ENCODE results near the gene RNU4-1. TPM values are rescaled to one million over a fixed set of nuclear protein-coding genes. Genes with fewer than 3 reads are reported as not detected.
A peak's percentile ranks its signal among the peaks of the same experiment; 100 is the strongest.
"Not testable (repeated sequence)": the region's sequence is repeated elsewhere in the genome, so short reads cannot be mapped to it uniquely, and the experiment has no call there.

The RNU4-1 gene
- total RNA-seq, 2 experiments from 2014 or later: 685 to 1,294 TPM

DNA sequence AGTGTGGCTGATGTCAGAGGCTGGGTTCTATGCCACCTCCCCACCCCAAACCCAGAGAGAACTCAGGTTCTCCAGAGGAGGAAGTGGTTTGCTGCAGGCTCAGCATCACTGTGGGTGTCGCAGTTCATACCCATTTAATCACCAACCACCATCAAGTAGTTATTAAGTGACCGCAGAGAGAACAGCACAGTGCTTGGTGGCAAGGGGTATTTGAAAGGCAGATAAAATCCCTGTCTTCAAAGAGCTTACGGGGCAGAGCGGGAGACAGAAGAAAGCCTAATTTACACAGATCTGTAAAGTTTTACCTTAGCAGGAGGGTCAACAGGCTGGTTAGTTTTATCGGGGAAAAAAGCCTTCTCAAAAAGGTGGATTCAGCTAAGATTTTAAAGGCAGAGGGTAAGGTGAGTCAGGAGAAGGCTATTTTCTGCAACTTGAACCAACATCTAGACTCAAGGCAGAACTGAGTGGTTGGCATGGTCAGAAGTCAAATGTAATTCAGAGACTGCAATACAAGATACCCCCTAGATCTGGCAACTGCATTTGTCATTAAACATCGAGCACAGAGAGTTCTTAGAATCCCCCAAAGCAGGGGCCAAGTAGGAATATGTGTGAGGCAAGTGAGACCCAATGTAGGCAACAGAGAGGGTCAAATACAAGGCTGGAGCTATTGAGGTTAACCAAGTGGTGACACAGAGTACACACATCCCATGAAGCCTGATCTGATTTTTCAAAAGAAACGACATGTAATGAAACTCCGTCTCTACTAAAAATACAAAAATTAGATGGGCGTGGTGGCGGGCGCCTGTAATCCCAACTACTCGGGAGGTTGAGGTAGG is 40.7 kb downstream of the RNU4-1 start:
- peak; percentile 83 for DNase-seq
- Mint-ChIP-seq H3K4me1 (ENCODE audit: low read depth) (peaks cover 87% of the 10 kb centered on the region), H3K36me3 (ENCODE audit: low read depth) (peaks cover 18% of the 10 kb centered on the region), H3K9me3 (no peaks in the 10 kb centered on the region), H3K4me3 (peak overlapping the region; percentile 66), H3K27ac (peak overlapping the region; percentile 95), H3K27me3 (ENCODE audit: low read depth) (no peaks in the 10 kb centered on the region)
- CTCF ChIA-PET: interaction anchor here (9.4 to 13.3 kb wide), 3 partner anchors 12 to 23 kb away, joined by 95 to 142 read pairs (median 116); partner anchors contain the start of gene PXN
- intact Hi-C loops (cut with micrococcal nuclease): loop anchor here (1.0 to 2.0 kb wide), 6 partner anchors 10 to 239 kb away; partner anchors contain the start of gene RPLP0

- H3K27me3 Mint-ChIP-seq (ENCODE audit: low read depth); DNase-seq; H3K9me3 Mint-ChIP-seq: not testable (repeated sequence)
- H3K4me1 Mint-ChIP-seq (ENCODE audit: low read depth): peaks cover 84% of the 10 kb centered on the region
- H3K36me3 Mint-ChIP-seq (ENCODE audit: low read depth): peaks cover 18% of the 10 kb centered on the region
- peak overlapping the region; percentile 95 for H3K27ac Mint-ChIP-seq
- H3K4me3 Mint-ChIP-seq: peak overlapping the region; percentile 66
- intact Hi-C loops (cut with micrococcal nuclease): loop anchor here (1.0 to 2.0 kb wide), 6 partner anchors 11 to 239 kb away; partner anchors contain the start of gene RPLP0
- CTCF ChIA-PET: interaction anchor here (9.4 to 13.3 kb wide), 3 partner anchors 12 to 23 kb away, joined by 95 to 142 read pairs (median 116); partner anchors contain the start of gene PXN
These were observed 41.5 kb downstream of the RNU4-1 start for GRCh38 chr12:120251364-120252070.

DNA sequence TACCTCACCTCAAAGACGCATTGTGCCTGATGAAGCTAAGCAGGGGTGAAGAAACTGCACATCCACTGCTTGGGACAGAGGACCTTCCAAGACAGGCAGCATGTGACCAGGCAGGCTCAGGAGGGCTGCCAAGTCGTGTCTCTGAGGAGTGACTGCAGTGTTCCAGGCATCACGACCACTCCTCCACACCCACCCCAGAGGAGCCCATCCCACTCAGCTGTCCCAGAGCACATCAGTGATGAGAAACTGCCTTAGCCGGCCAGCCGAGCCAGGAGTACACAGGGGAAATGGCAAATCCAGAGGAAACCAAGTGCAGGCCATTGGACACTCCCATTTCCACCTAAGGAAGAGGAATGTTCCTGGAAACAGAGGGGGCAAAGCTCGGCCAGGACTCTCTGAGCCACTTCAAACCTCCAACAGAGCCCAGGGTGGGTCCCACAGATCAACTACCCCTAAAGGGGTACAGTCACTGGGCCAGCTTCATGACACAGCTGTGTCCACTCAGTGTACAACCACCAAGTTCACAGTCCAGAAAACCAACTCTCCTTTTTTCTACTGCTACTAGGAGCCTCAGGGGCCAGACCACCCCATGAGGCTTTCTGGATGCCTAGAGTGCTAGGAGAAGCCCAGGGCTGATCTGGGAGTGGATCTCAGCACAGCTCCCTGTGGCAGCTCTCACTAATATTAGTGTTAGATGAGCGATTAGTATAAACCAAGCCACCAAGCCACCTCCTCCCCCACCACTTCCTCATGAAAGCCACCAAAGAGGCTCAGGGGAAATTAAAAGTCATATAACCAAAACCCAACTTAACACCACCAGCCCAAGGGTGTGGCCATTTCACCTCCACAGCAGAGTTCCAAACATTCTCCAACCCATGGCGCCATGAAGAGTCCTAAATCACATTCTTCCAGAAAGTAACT is 42.9 kb downstream of the RNU4-1 start:
- Mint-ChIP-seq H3K4me1 (ENCODE audit: low read depth) (peaks cover 80% of the 10 kb centered on the region), H3K36me3 (ENCODE audit: low read depth) (peaks cover 17% of the 10 kb centered on the region), H3K9me3 (no peaks in the 10 kb centered on the region), H3K27me3 (ENCODE audit: low read depth) (no peaks in the 10 kb centered on the region), H3K4me3 (peak overlapping the region; percentile 41), H3K27ac (peak overlapping the region; percentile 84)
- intact Hi-C loops (cut with micrococcal nuclease): loop anchor here (1.0 kb wide), 1 partner anchor 8 kb away; no protein-coding TSS in a partner anchor
- peak; percentile 69 for DNase-seq
- CTCF ChIA-PET: interaction anchor here (0.5 to 13.3 kb wide), 7 partner anchors 11 to 49 kb away, joined by 3 to 142 read pairs (median 6); partner anchors contain the start of genes PXN, RNU4-2 and RPLP0

GRCh38 chr12:120249266-120249874 is 43.7 kb downstream of the RNU4-1 start:
- intact Hi-C loops (cut with micrococcal nuclease): no loop called here
- CTCF ChIA-PET: interaction anchor here (0.5 to 13.3 kb wide), 7 partner anchors 10 to 169 kb away, joined by 3 to 142 read pairs (median 6); partner anchors contain the start of genes PXN and RPLP0
- Mint-ChIP-seq H3K27ac (peak overlapping the region; percentile 84), H3K4me3 (no peak overlapping the region), H3K36me3 (ENCODE audit: low read depth) (peaks cover 14% of the 10 kb centered on the region), H3K4me1 (ENCODE audit: low read depth) (peaks cover 76% of the 10 kb centered on the region), H3K9me3 (no peaks in the 10 kb centered on the region), H3K27me3 (ENCODE audit: low read depth) (no peaks in the 10 kb centered on the region)
- DNase-seq: no peak

DNA sequence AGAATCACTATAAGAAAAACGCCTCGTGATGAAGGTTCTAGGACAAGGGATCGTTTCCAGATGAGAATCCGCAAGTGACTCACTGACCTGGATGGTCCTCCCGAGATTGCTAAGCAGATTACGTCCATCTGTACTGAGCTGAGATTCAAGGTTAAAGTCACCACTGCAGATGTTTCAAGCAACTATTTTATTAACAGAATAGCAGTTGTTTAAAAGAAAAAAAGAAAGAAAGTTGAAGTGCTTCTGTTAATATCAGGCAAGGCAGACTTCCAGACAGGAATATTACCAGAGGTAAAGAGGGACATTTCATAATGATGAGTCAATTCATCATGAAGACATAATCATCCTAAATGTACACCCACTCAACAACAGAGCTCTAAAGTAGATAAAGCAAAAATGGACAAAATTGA is 45.4 kb downstream of the RNU4-1 start:
- Mint-ChIP-seq H3K9me3 (no peaks in the 10 kb centered on the region), H3K4me1 (ENCODE audit: low read depth) (peaks cover 75% of the 10 kb centered on the region), H3K36me3 (ENCODE audit: low read depth) (peaks cover 11% of the 10 kb centered on the region), H3K27ac (peak overlapping the region; percentile 37), H3K27me3 (ENCODE audit: low read depth) (no peaks in the 10 kb centered on the region), H3K4me3 (peak overlapping the region; percentile 7)
- DNase-seq: no peak
- CTCF ChIA-PET: interaction anchor here (1.1 to 13.3 kb wide), 5 partner anchors 8 to 54 kb away, joined by 3 to 142 read pairs (median 95); partner anchors contain the start of genes PXN, RPLP0 and SIRT4
- intact Hi-C loops (cut with micrococcal nuclease): loop anchor here (1.0 kb wide), 1 partner anchor 16 kb away; no protein-coding TSS in a partner anchor

GRCh38 chr12:120247183-120247582 is 45.9 kb downstream of the RNU4-1 start:
- peaks cover 75% of the 10 kb centered on the region for H3K4me1 Mint-ChIP-seq (ENCODE audit: low read depth)
- CTCF ChIA-PET: interaction anchor here (1.1 to 13.3 kb wide), 5 partner anchors 8 to 55 kb away, joined by 3 to 142 read pairs (median 95); partner anchors contain the start of genes PXN, RPLP0 and SIRT4

GRCh38 chr12:120246705-120247104 is 46.3 kb downstream of the RNU4-1 start:
- H3K27ac Mint-ChIP-seq; DNase-seq; H3K9me3 Mint-ChIP-seq; H3K27me3 Mint-ChIP-seq (ENCODE audit: low read depth); H3K4me3 Mint-ChIP-seq; intact Hi-C loops (cut with micrococcal nuclease): not testable (repeated sequence)
- H3K4me1 Mint-ChIP-seq (ENCODE audit: low read depth): peaks cover 75% of the 10 kb centered on the region
- peaks cover 11% of the 10 kb centered on the region for H3K36me3 Mint-ChIP-seq (ENCODE audit: low read depth)
- CTCF ChIA-PET: interaction anchor here (1.1 to 13.3 kb wide), 4 partner anchors 7 to 46 kb away, joined by 7 to 142 read pairs (median 106); partner anchors contain the start of genes PXN and RPLP0

More at GRCh38 chr12:120247183-120247582, 45.9 kb downstream of the RNU4-1 start:
- no peak for DNase-seq
- no peak overlapping the region for H3K27ac Mint-ChIP-seq
- intact Hi-C loops (cut with micrococcal nuclease): no loop called here
- H3K4me3 Mint-ChIP-seq: no peak overlapping the region
- peaks cover 11% of the 10 kb centered on the region for H3K36me3 Mint-ChIP-seq (ENCODE audit: low read depth)
- H3K27me3 Mint-ChIP-seq (ENCODE audit: low read depth): no peaks in the 10 kb centered on the region
- H3K9me3 Mint-ChIP-seq: no peaks in the 10 kb centered on the region

Other genes with a start within 250 kb of the RNU4-1 start
- gene RAB35, start 176.5 kb downstream of the RNU4-1 start, total RNA-seq: 10 to 100 TPM; 41.3 to 45.7 TPM
- gene GCN1, start 98.5 kb downstream of the RNU4-1 start, total RNA-seq: 100 to 1,000 TPM; 122 to 128 TPM
- 1,000 to 10,000 TPM; 5,065 to 5,278 TPM for gene RPLP0, start 92.1 kb downstream of the RNU4-1 start, total RNA-seq
- 100 to 1,000 TPM; 109 to 112 TPM for gene PXN, start 27.5 kb downstream of the RNU4-1 start, total RNA-seq
- gene RNU4-2, start 1.3 kb downstream of the RNU4-1 start, total RNA-seq: 1,000 to 10,000 TPM; 1,318 to 2,532 TPM
- gene SIRT4, start 9.1 kb upstream of the RNU4-1 start, total RNA-seq: 1 to 10 TPM; 2.0 to 3.7 TPM
- not detected for gene PLA2G1B, start 34.5 kb upstream of the RNU4-1 start, total RNA-seq
- under 1 TPM; 0.27 to 0.57 TPM for gene MSI1, start 75.9 kb upstream of the RNU4-1 start, total RNA-seq
- gene COX6A1, start 144.9 kb upstream of the RNU4-1 start, total RNA-seq: 100 to 1,000 TPM; 536 to 540 TPM
- gene TRIAP1, start 153.1 kb upstream of the RNU4-1 start, total RNA-seq: 10 to 100 TPM; 56.8 to 59.2 TPM
- 10 to 100 TPM; 33.1 to 35.3 TPM for gene GATC, start 153.2 kb upstream of the RNU4-1 start, total RNA-seq
- gene SRSF9, start 176.5 kb upstream of the RNU4-1 start, total RNA-seq: 100 to 1,000 TPM; 164 to 171 TPM
- gene DYNLL1, start 202.9 kb upstream of the RNU4-1 start, total RNA-seq: 10 to 100 TPM; 93.4 to 93.5 TPM
- gene COQ5, start 235.9 kb upstream of the RNU4-1 start, total RNA-seq: 10 to 100 TPM; 29.5 TPM
- 100 to 1,000 TPM; 159 to 166 TPM for gene RNF10, start 241.1 kb upstream of the RNU4-1 start, total RNA-seq